Peyer's patch (tissue), 4 donors: ENCODE data around the gene CD160. TPM values are rescaled to one million over a fixed set of nuclear protein-coding genes. Genes with fewer than 3 reads are reported as not detected.
A peak's percentile ranks its signal among the peaks of the same experiment; 100 is the strongest.

ENCODE experiments used
- DNase-seq, 3 donors: peaks; one replicate each; pipeline ENCODE4 v3.0.0-alpha.2; 2017 to 2019
- H3K27ac ChIP-seq, 4 donors: fragments of 200-600 bp; sonication (generic); one replicate each; pipeline ENCODE4 v1.5.1; 2016 to 2019
- H3K27me3 ChIP-seq, 2 donors: fragments of 200-600 bp; sonication (generic); one replicate each; pipeline ENCODE4 v1.5.1; 2019
- H3K36me3 ChIP-seq, 3 donors: fragments of 200-600 bp; sonication (generic); one replicate each; pipeline ENCODE4 v1.5.1; 2016 to 2019
- H3K4me1 ChIP-seq, 4 donors: fragments of 200-600 bp; sonication (generic); one replicate each; pipeline ENCODE4 v1.5.1; 2016 to 2019
- H3K4me3 ChIP-seq, 4 donors: fragments of 200-600 bp; sonication (generic); 1 replicate in 3 of 4; 2 replicates in 1 of 4; pipeline ENCODE4 v1.5.1; 2016 to 2019; ENCODE audit warnings: mild to moderate bottlenecking in 1 of 4
- H3K9me3 ChIP-seq, 4 donors: fragments of 200-600 bp; sonication (generic); one replicate each; pipeline ENCODE4 v1.5.1; 2016 to 2019; ENCODE audit warnings: mild to moderate bottlenecking in 1 of 4
- POLR2A ChIP-seq, 2 donors: fragments of 450-650 bp; IDR thresholded peaks; one replicate each; pipeline ENCODE4 v1.5.1; 2017; ENCODE audit warnings: antibody characterized with exemption in 2 of 2, mild to moderate bottlenecking in 2 of 2, moderate library complexity in 2 of 2
- total RNA-seq, 4 donors: library from RNA; depleted of rRNA; stranded (reverse); fragments of >200 nt; gene quantifications; one replicate each; pipeline ENCODE4 v1.1.0, GENCODE V29; 2016
- TF ChIP-seq, protein P1 (sequence below), 6 experiments: fragments of 450-650 bp in 4 of 6; fragments of 200-600 bp in 2 of 6; sonication (generic) in 1 of 6; IDR thresholded peaks; one replicate each; pipeline ENCODE4 v1.5.1; 2017 to 2019; ENCODE audit warnings: antibody characterized with exemption in 6 of 6, mild to moderate bottlenecking in 3 of 6, moderate library complexity in 1 of 6

Gene CD160
- total RNA-seq, 4 donors from 2014 or later = 3.3 to 4.4 TPM; not detected in 2

DNA sequence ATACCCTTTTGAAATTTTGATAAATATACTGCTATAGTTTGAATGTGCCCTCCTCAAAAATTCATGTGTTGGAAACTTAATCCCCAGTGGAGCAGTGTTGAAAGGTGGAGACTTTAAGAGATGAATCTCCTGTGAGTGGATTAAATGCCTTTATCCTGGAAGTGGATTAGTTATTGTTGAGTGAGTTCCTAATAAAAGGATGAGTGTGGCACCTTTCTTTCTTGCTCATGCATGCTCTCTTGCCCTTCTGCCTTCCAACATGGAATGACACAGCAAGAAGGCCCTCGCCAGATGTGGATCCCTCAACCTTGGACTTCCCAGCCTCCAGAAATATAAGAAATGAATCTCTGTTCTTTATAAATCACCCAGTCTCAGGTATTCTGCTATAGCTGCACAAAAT, 51.8 kb downstream of the CD160 start:
- DNase-seq = no peak
- TF ChIP-seq POLR2A (IDR thresholded peaks at IDR 0.05) = no peak
- TF ChIP-seq, protein P1, sequence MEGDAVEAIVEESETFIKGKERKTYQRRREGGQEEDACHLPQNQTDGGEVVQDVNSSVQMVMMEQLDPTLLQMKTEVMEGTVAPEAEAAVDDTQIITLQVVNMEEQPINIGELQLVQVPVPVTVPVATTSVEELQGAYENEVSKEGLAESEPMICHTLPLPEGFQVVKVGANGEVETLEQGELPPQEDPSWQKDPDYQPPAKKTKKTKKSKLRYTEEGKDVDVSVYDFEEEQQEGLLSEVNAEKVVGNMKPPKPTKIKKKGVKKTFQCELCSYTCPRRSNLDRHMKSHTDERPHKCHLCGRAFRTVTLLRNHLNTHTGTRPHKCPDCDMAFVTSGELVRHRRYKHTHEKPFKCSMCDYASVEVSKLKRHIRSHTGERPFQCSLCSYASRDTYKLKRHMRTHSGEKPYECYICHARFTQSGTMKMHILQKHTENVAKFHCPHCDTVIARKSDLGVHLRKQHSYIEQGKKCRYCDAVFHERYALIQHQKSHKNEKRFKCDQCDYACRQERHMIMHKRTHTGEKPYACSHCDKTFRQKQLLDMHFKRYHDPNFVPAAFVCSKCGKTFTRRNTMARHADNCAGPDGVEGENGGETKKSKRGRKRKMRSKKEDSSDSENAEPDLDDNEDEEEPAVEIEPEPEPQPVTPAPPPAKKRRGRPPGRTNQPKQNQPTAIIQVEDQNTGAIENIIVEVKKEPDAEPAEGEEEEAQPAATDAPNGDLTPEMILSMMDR (IDR thresholded peaks at IDR 0.05) = no peak
- Histone ChIP-seq H3K27me3 (no peaks in the 10 kb centered on the region), H3K9me3 (no peaks in the 10 kb centered on the region), H3K4me1 (no peaks in the 10 kb centered on the region), H3K27ac (no peak overlapping the region), H3K4me3 (no peak overlapping the region), H3K36me3 (peaks cover 0 to 29% (median 0%) of the 10 kb centered on the region in 3 donors)

DNA sequence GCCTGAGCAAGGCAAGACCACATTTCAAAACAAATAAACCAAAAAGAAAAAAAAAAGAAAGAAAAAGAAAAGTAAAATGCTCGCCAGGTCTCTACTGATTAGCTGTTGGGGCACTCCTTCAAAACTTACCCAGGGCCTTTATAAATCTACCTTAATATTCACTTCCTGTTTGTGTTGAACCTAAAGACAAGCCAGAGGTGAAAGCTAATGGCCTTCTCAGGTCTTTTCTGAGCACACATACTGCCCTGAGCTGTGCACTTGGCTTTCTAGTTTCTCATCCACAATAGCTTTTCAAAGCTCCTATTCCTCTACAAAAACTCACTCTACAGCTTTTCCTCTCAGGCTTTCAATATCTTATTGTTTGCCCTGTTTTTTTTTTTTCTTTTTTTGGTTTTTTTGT, 54.1 kb downstream of the CD160 start:
- TF ChIP-seq, protein P1 (IDR thresholded peaks at IDR 0.05) = no peak
- no peak for TF ChIP-seq POLR2A (IDR thresholded peaks at IDR 0.05)
- H3K27me3 ChIP-seq = no peaks in the 10 kb centered on the region
- H3K4me1 ChIP-seq = no peaks in the 10 kb centered on the region
- no peak overlapping the region for H3K4me3 ChIP-seq
- H3K9me3 ChIP-seq = no peaks in the 10 kb centered on the region
- H3K27ac ChIP-seq = no peak overlapping the region
- no peak for DNase-seq
- H3K36me3 ChIP-seq = peaks cover 0 to 17% (median 0%) of the 10 kb centered on the region in 3 donors

DNA sequence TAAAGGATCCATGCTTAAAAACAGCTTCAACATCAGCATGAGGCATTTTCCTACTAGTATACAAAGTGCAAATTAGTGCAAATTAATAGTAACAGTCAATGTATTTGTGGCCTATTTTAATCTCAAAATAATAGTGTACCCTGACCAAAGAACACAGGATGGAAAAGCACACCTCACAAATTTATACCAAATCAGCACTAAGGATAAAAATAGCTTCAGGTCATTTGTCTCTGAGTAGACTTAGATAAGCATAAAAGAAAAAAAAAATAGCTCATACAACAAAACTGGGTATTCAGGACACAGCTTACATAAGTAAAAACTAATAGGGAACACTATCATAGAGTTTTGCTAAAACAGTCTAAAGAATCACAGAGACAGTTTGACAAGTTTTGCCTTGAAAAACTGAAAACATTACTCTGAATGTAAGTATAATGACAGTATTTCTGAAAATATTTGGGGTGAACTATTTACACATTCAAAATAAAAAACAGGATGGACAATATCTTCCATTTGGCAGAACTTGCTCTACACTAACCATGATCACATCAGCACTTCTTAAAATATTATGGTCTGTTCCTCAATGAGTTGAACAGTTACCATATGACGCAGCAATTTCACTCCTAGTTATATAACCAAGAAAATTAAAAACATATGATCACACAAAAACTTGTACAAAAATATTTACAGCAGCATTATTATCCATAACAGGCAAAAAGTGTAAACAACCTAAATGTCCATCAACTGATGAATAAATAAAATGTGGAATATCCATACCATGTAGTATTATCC, 58.3 kb downstream of the CD160 start:
- Histone ChIP-seq H3K27me3 (no peaks in the 10 kb centered on the region), H3K4me3 (no peak overlapping the region), H3K36me3 (no peaks in the 10 kb centered on the region), H3K4me1 (no peaks in the 10 kb centered on the region), H3K9me3 (no peaks in the 10 kb centered on the region), H3K27ac (no peak overlapping the region)
- TF ChIP-seq, protein P1 (IDR thresholded peaks at IDR 0.05) = no peak
- TF ChIP-seq POLR2A (IDR thresholded peaks at IDR 0.05) = no peak
- no peak for DNase-seq

DNA sequence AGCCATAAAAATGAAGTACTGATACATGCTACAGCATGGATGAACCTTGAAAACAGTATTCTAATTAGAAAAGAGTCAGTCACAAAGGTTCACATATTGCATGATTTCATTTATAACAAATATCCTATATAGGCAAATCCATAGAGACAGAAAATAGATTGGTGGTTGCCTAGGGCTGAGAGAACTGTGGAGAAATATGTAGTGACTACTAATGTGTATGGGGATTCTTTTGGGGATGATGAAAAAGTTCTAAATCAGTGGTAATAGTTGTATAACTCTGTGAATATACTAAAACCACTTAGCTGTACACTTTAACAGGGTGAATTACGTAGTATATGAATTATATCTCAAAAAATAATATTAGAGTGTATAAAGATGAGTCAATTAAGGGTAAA, 58.8 kb downstream of the CD160 start:
- Histone ChIP-seq H3K27me3 (no peaks in the 10 kb centered on the region), H3K27ac (no peak overlapping the region), H3K36me3 (no peaks in the 10 kb centered on the region), H3K9me3 (no peaks in the 10 kb centered on the region), H3K4me1 (no peaks in the 10 kb centered on the region), H3K4me3 (no peak overlapping the region)
- DNase-seq = no peak
- TF ChIP-seq, protein P1 (IDR thresholded peaks at IDR 0.05) = no peak

DNA sequence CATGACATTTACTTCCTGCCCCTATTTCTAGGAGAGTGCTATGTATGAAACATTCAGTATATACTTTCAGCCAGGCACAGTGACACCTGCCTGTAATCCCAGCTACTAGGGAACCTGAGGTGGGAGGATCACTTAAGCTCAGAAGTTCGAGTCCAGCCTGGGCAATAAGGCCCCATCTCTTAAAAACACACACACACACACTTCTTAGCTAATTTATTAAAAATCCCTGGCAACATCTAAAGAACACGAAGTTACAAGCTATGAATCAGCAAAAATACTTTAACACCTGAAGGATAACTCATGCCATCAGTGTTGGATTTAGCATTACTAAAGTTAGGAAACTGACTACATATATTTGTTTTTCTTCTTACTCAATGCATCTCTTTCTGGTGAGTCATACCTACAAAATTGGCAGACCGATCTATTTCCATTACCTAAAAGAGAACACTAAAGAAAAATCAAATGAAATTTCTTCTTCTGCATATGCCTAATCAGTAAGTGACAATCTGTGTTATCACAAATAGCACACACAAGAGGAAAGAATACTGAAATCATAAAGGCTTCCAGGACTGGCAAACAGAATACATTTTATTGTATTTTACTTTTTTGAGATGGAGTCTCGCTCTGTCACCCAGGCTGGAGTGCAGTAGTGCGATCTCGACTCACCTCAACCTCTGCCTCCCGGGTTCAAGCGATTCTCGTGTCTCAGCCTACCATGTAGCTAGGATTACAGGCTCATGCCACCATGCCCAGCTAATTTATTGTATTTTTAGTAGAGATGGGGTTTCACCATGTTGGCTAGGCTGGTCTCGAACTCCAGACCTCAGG, 63.2 kb downstream of the CD160 start:
- Histone ChIP-seq H3K36me3 (no peaks in the 10 kb centered on the region), H3K9me3 (no peaks in the 10 kb centered on the region), H3K4me3 (no peak overlapping the region), H3K27ac (peak overlapping the region in 1 of 4 donors; percentile 32), H3K27me3 (no peaks in the 10 kb centered on the region), H3K4me1 (peaks cover 0 to 21% (median 0%) of the 10 kb centered on the region in 4 donors)
- no peak for DNase-seq
- TF ChIP-seq POLR2A (IDR thresholded peaks at IDR 0.05) = no peak
- TF ChIP-seq, protein P1 (IDR thresholded peaks at IDR 0.05) = no peak
